Inferior parietal cortex (tissue), 1 donor: ENCODE measurements around the gene SIRPA.
"Not testable (repeated sequence)": the region's sequence is repeated elsewhere in the genome, so short reads cannot be mapped to it uniquely, and the experiment has no call there.

Experiments used
- DNase-seq: peaks from one replicate; pipeline ENCODE4 v3.0.0-alpha.2; 2016; ENCODE audit errors: extremely low spot score

Gene SIRPA

GRCh38 chr20:1907586-1907985, 12.4 kb downstream of the SIRPA start:
- no peak for DNase-seq

GRCh38 chr20:1908191-1908590, 13.0 kb downstream of the SIRPA start:
- no peak for DNase-seq

- DNase-seq = no peak
Observed at GRCh38 chr20:1909097-1909496, 13.9 kb downstream of the SIRPA start.

GRCh38 chr20:1911536-1911935, 16.3 kb downstream of the SIRPA start:
- no peak for DNase-seq

- no peak for DNase-seq
Observed at GRCh38 chr20:1912053-1912452, 16.8 kb downstream of the SIRPA start.

- no peak for DNase-seq
Observed at GRCh38 chr20:1912646-1913045, 17.4 kb downstream of the SIRPA start.

- DNase-seq = not testable (repeated sequence)
Observed at GRCh38 chr20:1915233-1915632, 20.0 kb downstream of the SIRPA start.

GRCh38 chr20:1915725-1916124, 20.5 kb downstream of the SIRPA start:
- no peak for DNase-seq

GRCh38 chr20:1917786-1918185, 22.6 kb downstream of the SIRPA start:
- no peak for DNase-seq

- DNase-seq = no peak
Observed at GRCh38 chr20:1918491-1919165, 23.4 kb downstream of the SIRPA start.

GRCh38 chr20:1920252-1920651, 25.0 kb downstream of the SIRPA start:
- DNase-seq = no peak

GRCh38 chr20:1920826-1921225, 25.6 kb downstream of the SIRPA start:
- DNase-seq = no peak

GRCh38 chr20:1921985-1922384, 26.8 kb downstream of the SIRPA start:
- not testable (repeated sequence) for DNase-seq

GRCh38 chr20:1922786-1923185, 27.6 kb downstream of the SIRPA start:
- DNase-seq = no peak

- DNase-seq = no peak
Observed at GRCh38 chr20:1924910-1925861, 30.0 kb downstream of the SIRPA start.

- no peak for DNase-seq
Observed at GRCh38 chr20:1926237-1926636, 31.0 kb downstream of the SIRPA start.

GRCh38 chr20:1927217-1927616, 32.0 kb downstream of the SIRPA start:
- DNase-seq = no peak

- no peak for DNase-seq
Observed at GRCh38 chr20:1928154-1928553, 32.9 kb downstream of the SIRPA start.

GRCh38 chr20:1928782-1929181, 33.6 kb downstream of the SIRPA start:
- DNase-seq = no peak

- no peak for DNase-seq
Observed at GRCh38 chr20:1929460-1929859, 34.3 kb downstream of the SIRPA start.

- no peak for DNase-seq
Observed at GRCh38 chr20:1930165-1930564, 35.0 kb downstream of the SIRPA start.

- DNase-seq = no peak
Observed at GRCh38 chr20:1931830-1932229, 36.6 kb downstream of the SIRPA start.

- no peak for DNase-seq
Observed at GRCh38 chr20:1932971-1933370, 37.8 kb downstream of the SIRPA start.
